Endodermal cell (in vitro differentiated cells): ENCODE measurements around the gene HLF. TPM values are rescaled to one million over a fixed set of nuclear protein-coding genes. Genes with fewer than 3 reads are reported as not detected.

Experiments
- DNase-seq: peaks from one replicate; pipeline ENCODE4 v3.0.0-alpha.2; 2017
- H3K27ac ChIP-seq: 2 replicates; pipeline ENCODE4 v1.5.1; 2013; ENCODE audit warnings: mild to moderate bottlenecking, low read depth, low read length, moderate library complexity
- H3K27me3 ChIP-seq: 2 replicates; pipeline ENCODE4 v1.6.1; 2013; ENCODE audit warnings: mild to moderate bottlenecking, low read length, moderate library complexity; ENCODE audit not compliant: insufficient read depth, control insufficient read depth, poor library complexity, severe bottlenecking
- H3K36me3 ChIP-seq: 2 replicates; pipeline ENCODE4 v1.7.0; 2013; ENCODE audit warnings: mild to moderate bottlenecking, low read length, moderate library complexity; ENCODE audit not compliant: control insufficient read depth, insufficient read depth
- H3K4me1 ChIP-seq: one replicate; pipeline ENCODE4 v1.7.0; 2013; ENCODE audit warnings: low read length; ENCODE audit not compliant: control insufficient read depth, insufficient read depth
- H3K4me3 ChIP-seq: 2 replicates; pipeline ENCODE4 v1.5.1; 2013; ENCODE audit warnings: mild to moderate bottlenecking, low read length, moderate library complexity
- H3K9ac ChIP-seq: 2 replicates; pipeline ENCODE4 v1.6.1; 2013; ENCODE audit warnings: mild to moderate bottlenecking, low read length, moderate library complexity; ENCODE audit not compliant: poor library complexity, severe bottlenecking; ENCODE audit errors: extremely low read depth
- H3K9me3 ChIP-seq: 2 replicates; pipeline ENCODE4 v1.6.1; 2013; ENCODE audit warnings: mild to moderate bottlenecking, low read length, moderate library complexity; ENCODE audit not compliant: control insufficient read depth
- H3K27ac Mint-ChIP-seq: 2 replicates; pipeline ENCODE4 v1.8.0; 2020; ENCODE audit warnings: mixed read lengths
- H3K27me3 Mint-ChIP-seq: 2 replicates; pipeline ENCODE4 v1.8.0; 2021; ENCODE audit warnings: mild to moderate bottlenecking, mixed read lengths; ENCODE audit not compliant: insufficient read depth
- H3K36me3 Mint-ChIP-seq: 2 replicates; pipeline ENCODE4 v1.8.0; 2020; ENCODE audit warnings: low read depth, mixed read lengths
- H3K4me1 Mint-ChIP-seq: 2 replicates; pipeline ENCODE4 v1.8.0; 2020; ENCODE audit warnings: mixed read lengths
- H3K4me3 Mint-ChIP-seq: 2 replicates; pipeline ENCODE4 v1.8.0; 2020; ENCODE audit warnings: mild to moderate bottlenecking, moderate library complexity, mixed read lengths
- H3K9me3 Mint-ChIP-seq: 2 replicates; pipeline ENCODE4 v1.8.0; 2020; ENCODE audit warnings: mild to moderate bottlenecking, mixed read lengths
- CTCF ChIP-seq: fragments of 200-600 bp; sonication (generic); conservative IDR thresholded peaks from 2 replicates; pipeline ENCODE4 v1.5.0; 2021; ENCODE audit warnings: antibody characterized with exemption, mild to moderate bottlenecking
- WGBS, 2 experiments: methylation state at CpG; one replicate each; pipeline versions ENCODE4 v1.1.5 to v1.1.7; 2013; ENCODE audit warnings: missing lambda C conversion rate in 2 of 2, mixed read lengths in 1 of 2; ENCODE audit not compliant: insufficient coverage in 1 of 2, insufficient read length in 1 of 2; 5-methylcytosine and 5-hydroxymethylcytosine counted together
- total RNA-seq, 2 donors: library from RNA; stranded (reverse); fragmentation: NEBNext Ultra II Directional in 1 of 2; extraction: Animal tissue kit (Norgen Biotek cat#: 25700) in 1 of 2; gene quantifications; 2 replicates in 1 of 2; 3 replicates in 1 of 2; pipeline ENCODE4 v1.2.1, GENCODE V29; 2021

Gene HLF
- total RNA-seq, 2 donors from 2014 or later: not detected

GRCh38 chr17:55279203-55279602 is 14.4 kb downstream of the HLF start:
- H3K27ac Mint-ChIP-seq: no peak overlapping the region
- H3K9me3 ChIP-seq: no peaks in the 10 kb centered on the region
- H3K27me3 ChIP-seq: no peaks in the 10 kb centered on the region
- no peaks in the 10 kb centered on the region for H3K4me1 Mint-ChIP-seq
- peaks cover 1% of the 10 kb centered on the region for H3K27me3 Mint-ChIP-seq
- H3K9me3 Mint-ChIP-seq: no peaks in the 10 kb centered on the region
- no peaks in the 10 kb centered on the region for H3K4me1 ChIP-seq
- no peak overlapping the region for H3K27ac ChIP-seq
- H3K36me3 ChIP-seq: no peaks in the 10 kb centered on the region
- WGBS, 2 experiments: no CpG with 5 or more reads among the region's 1 CpG
- no peaks in the 10 kb centered on the region for H3K36me3 Mint-ChIP-seq
- no peak for TF ChIP-seq CTCF
- no peak for DNase-seq
- no peak overlapping the region for H3K4me3 Mint-ChIP-seq
- no peak overlapping the region for H3K4me3 ChIP-seq
- H3K9ac ChIP-seq: no peak overlapping the region

GRCh38 chr17:55279788-55280187 is 15.0 kb downstream of the HLF start:
- 69% methylated on average over 2 of the region's 2 CpGs; no CpG with 5 or more reads in 1 of the 2 experiments for WGBS, 2 experiments
- Mint-ChIP-seq H3K27me3 (peaks cover 1% of the 10 kb centered on the region), H3K9me3 (no peaks in the 10 kb centered on the region), H3K27ac (no peak overlapping the region), H3K4me3 (no peak overlapping the region), H3K4me1 (no peaks in the 10 kb centered on the region), H3K36me3 (no peaks in the 10 kb centered on the region)
- H3K9me3 ChIP-seq: no peaks in the 10 kb centered on the region
- H3K36me3 ChIP-seq: no peaks in the 10 kb centered on the region
- H3K27me3 ChIP-seq: no peaks in the 10 kb centered on the region
- H3K27ac ChIP-seq: no peak overlapping the region
- TF ChIP-seq CTCF: no peak
- H3K9ac ChIP-seq: no peak overlapping the region
- DNase-seq: no peak
- no peaks in the 10 kb centered on the region for H3K4me1 ChIP-seq
- no peak overlapping the region for H3K4me3 ChIP-seq

- Histone ChIP-seq H3K36me3 (no peaks in the 10 kb centered on the region), H3K27me3 (no peaks in the 10 kb centered on the region), H3K9me3 (no peaks in the 10 kb centered on the region), H3K4me1 (no peaks in the 10 kb centered on the region), H3K4me3 (no peak overlapping the region), H3K27ac (no peak overlapping the region), H3K9ac (no peak overlapping the region)
- Mint-ChIP-seq H3K27ac (no peak overlapping the region), H3K27me3 (peaks cover 1% of the 10 kb centered on the region), H3K36me3 (no peaks in the 10 kb centered on the region), H3K4me1 (no peaks in the 10 kb centered on the region), H3K4me3 (no peak overlapping the region), H3K9me3 (no peaks in the 10 kb centered on the region)
- DNase-seq: no peak
- no peak for TF ChIP-seq CTCF
These were observed 15.5 kb downstream of the HLF start for GRCh38 chr17:55280212-55280611.
